Left colon (tissue), 2 donors: Measurements from ENCODE around the gene ZNF30. TPM values are rescaled to one million over a fixed set of nuclear protein-coding genes. Genes with fewer than 3 reads are reported as not detected.
"Not testable (repeated sequence)": the region's sequence is repeated elsewhere in the genome, so short reads cannot be mapped to it uniquely, and the experiment has no call there.

Experiments used
- ATAC-seq: fragments of 200-7000 bp; cut with Tn5 transposase; one replicate; pipeline ENCODE4 v1.9.1; 2020; ENCODE audit warnings: mild to moderate bottlenecking, moderate library complexity
- DNase-seq, 2 donors: peaks; one replicate each; pipeline ENCODE4 v3.0.0-alpha.2; 2020
- intact Hi-C, 2 donors: fragments of 100-400 bp; cut with DNase I in 1 of 2; cut with micrococcal nuclease in 1 of 2; formaldehyde crosslinking; loops; one replicate each; pipeline versions ENCODE4 v1.11.2 to v1.14.0; 2022; cut with DNase I, micrococcal nuclease
- long read RNA-seq: library from polyadenylated mRNA; unstranded; transcript quantifications from one replicate; pipeline ENCODE4 v2.0.0, GENCODE V29; 2021
- total RNA-seq, 2 donors: library from RNA; stranded (reverse); fragmentation: NEBNext Ultra II Directional; extraction: Animal tissue kit (Norgen Biotek cat#: 25700); gene quantifications; one replicate each; pipeline ENCODE4 v1.2.1, GENCODE V29; 2021
- donor health status: DM: no; HTN: no; CAD: no.
- donor health status: DM: yes; HTN: yes; CAD: no.

Gene ZNF30
- 1 to 10 TPM; 2.2 to 2.7 TPM for total RNA-seq
- long read RNA-seq, partial matches to known transcripts = 0 of 3 reads
- long read RNA-seq, other reads (novel, unspliced or antisense) = 1 of 3 reads

- peak; percentile 91 to 94 for DNase-seq
- intact Hi-C loops = no loop called here
- peak; percentile 99 for ATAC-seq
Observed at GRCh38 chr19:34926685-34927375, at the start of gene ZNF30. Gene ZNF30, plus strand, starts transcription at chr19:34926903. Its CDS starts 3,045 bp downstream, at chr19:34929948.

GRCh38 chr19:34879563-34879962, 47.1 kb upstream of the ZNF30 start:
- no peak for ATAC-seq
- intact Hi-C loops = no loop called here
- no peak for DNase-seq

- intact Hi-C loops = no loop called here
- ATAC-seq = no peak
- DNase-seq = no peak
Observed at GRCh38 chr19:34880034-34880433, 46.7 kb upstream of the ZNF30 start.

GRCh38 chr19:34881982-34882381, 44.7 kb upstream of the ZNF30 start:
- intact Hi-C loops = no loop called here
- no peak for DNase-seq
- ATAC-seq = no peak

GRCh38 chr19:34888091-34888490, 38.6 kb upstream of the ZNF30 start:
- intact Hi-C loops = no loop called here
- no peak for ATAC-seq
- no peak for DNase-seq

- DNase-seq (no peak), ATAC-seq (no peak)
- intact Hi-C loops = no loop called here
Observed at GRCh38 chr19:34900245-34900644, 26.5 kb upstream of the ZNF30 start.

- ATAC-seq (no peak), DNase-seq (no peak)
- intact Hi-C loops = no loop called here
Observed at GRCh38 chr19:34904664-34905527, 21.8 kb upstream of the ZNF30 start.

GRCh38 chr19:34910770-34911169, 15.9 kb upstream of the ZNF30 start:
- no peak for DNase-seq
- intact Hi-C loops = no loop called here
- ATAC-seq = no peak

GRCh38 chr19:34917144-34917543, 9.6 kb upstream of the ZNF30 start:
- DNase-seq, intact Hi-C loops, ATAC-seq: not testable (repeated sequence)

GRCh38 chr19:34918190-34918589, 8.5 kb upstream of the ZNF30 start:
- no peak for ATAC-seq
- no peak for DNase-seq
- intact Hi-C loops = no loop called here

- intact Hi-C loops, ATAC-seq, DNase-seq: not testable (repeated sequence)
Observed at GRCh38 chr19:34920090-34920786, 6.5 kb upstream of the ZNF30 start.

GRCh38 chr19:34925278-34925855, 1.3 kb upstream of the ZNF30 start:
- intact Hi-C loops = no loop called here
- ATAC-seq = no peak
- DNase-seq = peak in 1 of 2 donors; percentile 30

GRCh38 chr19:34926361-34926684, 380 bp upstream of the ZNF30 start:
- no peak for ATAC-seq
- intact Hi-C loops = no loop called here

GRCh38 chr19:34932494-34932893, 5.8 kb downstream of the ZNF30 start:
- ATAC-seq (no peak), DNase-seq (no peak)
- intact Hi-C loops = no loop called here

More at GRCh38 chr19:34926361-34926684, 380 bp upstream of the ZNF30 start:
- no peak for DNase-seq

- intact Hi-C loops = no loop called here
- DNase-seq (no peak), ATAC-seq (no peak)
Observed at GRCh38 chr19:34936184-34936583, 9.5 kb downstream of the ZNF30 start.

- DNase-seq = no peak
- intact Hi-C loops = no loop called here
- no peak for ATAC-seq
Observed at GRCh38 chr19:34938886-34939285, 12.2 kb downstream of the ZNF30 start.

GRCh38 chr19:34943861-34944573, 17.3 kb downstream of the ZNF30 start:
- intact Hi-C loops = no loop called here
- ATAC-seq = no peak
- DNase-seq = no peak

- intact Hi-C loops = no loop called here
- no peak for ATAC-seq
- no peak for DNase-seq
Observed at GRCh38 chr19:34953092-34953491, 26.4 kb downstream of the ZNF30 start.
